DND-41 (cell line): ENCODE measurements around the gene CPNE4.

Source experiments
- ATAC-seq: fragments of 200-7000 bp; cut with Tn5 transposase; 3 replicates; pipeline ENCODE4 v1.9.1; 2021; ENCODE audit warnings: low read depth; ENCODE audit not compliant: insufficient read depth
- DNase-seq: peaks from one replicate; pipeline ENCODE4 v3.0.0-alpha.2; 2020
- H2AFZ ChIP-seq: 2 replicates; pipeline ENCODE4 v1.6.0; 2012; ENCODE audit warnings: low read depth, low read length
- H3K27ac ChIP-seq: 2 replicates; pipeline ENCODE4 v1.5.1; 2012; ENCODE audit warnings: low read length, inconsistent platforms
- H3K27me3 ChIP-seq: fragments of 200-600 bp; sonication (generic); 2 replicates; pipeline ENCODE4 v1.6.0; 2012; ENCODE audit warnings: low read length, mild to moderate bottlenecking, inconsistent platforms; ENCODE audit not compliant: insufficient read depth, poor library complexity
- H3K36me3 ChIP-seq: 2 replicates; pipeline ENCODE4 v1.5.1; 2012; ENCODE audit warnings: low read length, inconsistent platforms; ENCODE audit not compliant: insufficient read depth
- H3K4me1 ChIP-seq: 2 replicates; pipeline ENCODE4 v1.5.1; 2012; ENCODE audit warnings: mild to moderate bottlenecking, low read length; ENCODE audit not compliant: insufficient read depth
- H3K4me2 ChIP-seq: 2 replicates; pipeline ENCODE4 v1.6.0; 2012; ENCODE audit warnings: mild to moderate bottlenecking, moderate library complexity, low read length, inconsistent platforms; ENCODE audit not compliant: insufficient read depth
- H3K4me3 ChIP-seq, 2 experiments: fragments of 200-600 bp in 1 of 2; shearing (Covaris generic) in 1 of 2; 2 replicates each; pipeline ENCODE4 v1.5.1; 2012 to 2016; ENCODE audit warnings: inconsistent platforms in 2 of 2, low read length in 2 of 2, mild to moderate bottlenecking in 2 of 2, low read depth in 1 of 2, moderate library complexity in 1 of 2
- H3K79me2 ChIP-seq: 2 replicates; pipeline ENCODE4 v1.6.0; 2012; ENCODE audit warnings: low read length, inconsistent platforms; ENCODE audit not compliant: insufficient read depth
- H3K9ac ChIP-seq: 2 replicates; pipeline ENCODE4 v1.6.0; 2012; ENCODE audit warnings: low read depth, mild to moderate bottlenecking, inconsistent platforms, low read length, moderate library complexity
- H3K9me3 ChIP-seq: 2 replicates; pipeline ENCODE4 v1.5.1; 2012; ENCODE audit warnings: low read length, moderate library complexity, mild to moderate bottlenecking, inconsistent platforms; ENCODE audit not compliant: insufficient read depth, severe bottlenecking
- H4K20me1 ChIP-seq: 2 replicates; pipeline ENCODE4 v1.6.0; 2012; ENCODE audit warnings: low read length; ENCODE audit not compliant: insufficient read depth
- EZH2 ChIP-seq: IDR thresholded peaks from 3 replicates; pipeline ENCODE4 v1.6.1; 2012; ENCODE audit warnings: borderline replicate concordance, low read depth, mild to moderate bottlenecking, moderate library complexity, low read length, inconsistent platforms; ENCODE audit not compliant: severe bottlenecking
- TF ChIP-seq, protein P1 (sequence below): IDR thresholded peaks from 2 replicates; pipeline ENCODE4 v1.5.1; 2012; ENCODE audit warnings: borderline replicate concordance, low read length, moderate library complexity, mild to moderate bottlenecking; ENCODE audit not compliant: poor library complexity, severe bottlenecking; ENCODE audit errors: extremely low read depth

The CPNE4 gene

DNA sequence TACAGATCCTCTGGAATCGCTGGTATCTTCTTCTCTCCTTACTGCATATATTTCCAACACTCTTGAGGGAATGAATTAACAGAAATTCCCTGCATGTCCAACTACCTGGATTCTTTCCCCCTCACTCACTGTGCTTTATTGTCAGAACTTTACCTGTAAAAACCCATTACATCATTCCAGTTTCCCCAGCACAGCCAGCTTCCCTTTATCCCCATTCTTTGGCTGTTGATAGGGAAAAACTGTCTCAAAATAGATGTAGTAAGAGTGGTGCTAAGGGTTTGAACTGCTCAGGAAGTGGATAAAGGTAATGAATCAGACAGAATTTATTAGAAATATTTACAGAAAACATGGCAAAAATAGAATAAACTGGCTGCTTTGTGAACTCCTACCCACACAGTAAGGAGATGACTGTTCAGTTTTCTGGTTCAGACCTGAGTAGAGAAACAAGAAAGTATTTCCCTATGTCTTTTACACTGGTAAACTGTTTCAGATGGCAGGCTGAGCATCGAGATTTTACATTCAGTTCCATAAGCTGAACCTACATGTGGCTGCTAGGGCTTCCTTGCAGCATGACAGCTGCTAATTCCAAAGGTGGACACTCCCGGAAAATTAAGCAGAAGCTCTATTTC, 188.4 kb downstream of the CPNE4 start:
- no peaks in the 10 kb centered on the region for H4K20me1 ChIP-seq
- H3K27me3 ChIP-seq, result no peaks in the 10 kb centered on the region
- H3K36me3 ChIP-seq, result no peaks in the 10 kb centered on the region
- no peaks in the 10 kb centered on the region for H3K79me2 ChIP-seq
- H3K4me1 ChIP-seq, result no peaks in the 10 kb centered on the region
- no peak for DNase-seq
- H3K9me3 ChIP-seq, result no peaks in the 10 kb centered on the region
- no peak overlapping the region for H2AFZ ChIP-seq
- no peak overlapping the region for H3K4me3 ChIP-seq
- no peak for ATAC-seq
- TF ChIP-seq, protein P1, sequence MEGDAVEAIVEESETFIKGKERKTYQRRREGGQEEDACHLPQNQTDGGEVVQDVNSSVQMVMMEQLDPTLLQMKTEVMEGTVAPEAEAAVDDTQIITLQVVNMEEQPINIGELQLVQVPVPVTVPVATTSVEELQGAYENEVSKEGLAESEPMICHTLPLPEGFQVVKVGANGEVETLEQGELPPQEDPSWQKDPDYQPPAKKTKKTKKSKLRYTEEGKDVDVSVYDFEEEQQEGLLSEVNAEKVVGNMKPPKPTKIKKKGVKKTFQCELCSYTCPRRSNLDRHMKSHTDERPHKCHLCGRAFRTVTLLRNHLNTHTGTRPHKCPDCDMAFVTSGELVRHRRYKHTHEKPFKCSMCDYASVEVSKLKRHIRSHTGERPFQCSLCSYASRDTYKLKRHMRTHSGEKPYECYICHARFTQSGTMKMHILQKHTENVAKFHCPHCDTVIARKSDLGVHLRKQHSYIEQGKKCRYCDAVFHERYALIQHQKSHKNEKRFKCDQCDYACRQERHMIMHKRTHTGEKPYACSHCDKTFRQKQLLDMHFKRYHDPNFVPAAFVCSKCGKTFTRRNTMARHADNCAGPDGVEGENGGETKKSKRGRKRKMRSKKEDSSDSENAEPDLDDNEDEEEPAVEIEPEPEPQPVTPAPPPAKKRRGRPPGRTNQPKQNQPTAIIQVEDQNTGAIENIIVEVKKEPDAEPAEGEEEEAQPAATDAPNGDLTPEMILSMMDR, result no peak
- no peak for TF ChIP-seq EZH2
- H3K4me2 ChIP-seq, result no peak overlapping the region
- H3K9ac ChIP-seq, result no peak overlapping the region
- no peak overlapping the region for H3K27ac ChIP-seq

GRCh38 chr3:131843174-131843573, 191.6 kb downstream of the CPNE4 start:
- Histone ChIP-seq H3K4me1 (no peaks in the 10 kb centered on the region), H3K4me2 (no peak overlapping the region), H3K79me2 (no peaks in the 10 kb centered on the region), H4K20me1 (no peaks in the 10 kb centered on the region), H3K27ac (no peak overlapping the region), H2AFZ (no peak overlapping the region), H3K36me3 (no peaks in the 10 kb centered on the region), H3K9me3 (no peaks in the 10 kb centered on the region), H3K9ac (no peak overlapping the region), H3K4me3 (no peak overlapping the region), H3K27me3 (no peaks in the 10 kb centered on the region)
- DNase-seq, result no peak
- TF ChIP-seq, protein P1, result no peak
- TF ChIP-seq EZH2, result no peak
- ATAC-seq, result no peak

- no peaks in the 10 kb centered on the region for H3K36me3 ChIP-seq
- H3K27ac ChIP-seq, result no peak overlapping the region
- no peaks in the 10 kb centered on the region for H3K79me2 ChIP-seq
- no peaks in the 10 kb centered on the region for H3K4me1 ChIP-seq
- TF ChIP-seq, protein P1, result no peak
- no peak for TF ChIP-seq EZH2
- no peak overlapping the region for H3K4me3 ChIP-seq
- H3K4me2 ChIP-seq, result no peak overlapping the region
- ATAC-seq (no peak), DNase-seq (no peak)
- no peak overlapping the region for H2AFZ ChIP-seq
- no peaks in the 10 kb centered on the region for H3K9me3 ChIP-seq
- no peak overlapping the region for H3K9ac ChIP-seq
- no peaks in the 10 kb centered on the region for H3K27me3 ChIP-seq
- H4K20me1 ChIP-seq, result no peaks in the 10 kb centered on the region
These were observed 194.5 kb downstream of the CPNE4 start for GRCh38 chr3:131840156-131840797.
